ENCODE data around the gene MMP11. TPM values are rescaled to one million over a fixed set of nuclear protein-coding genes. Genes with fewer than 3 reads are reported as not detected.

The MMP11 gene
- total RNA-seq, 4 donors from 2014 or later, result 4.5 to 7.3 (median 5.6) TPM

DNA sequence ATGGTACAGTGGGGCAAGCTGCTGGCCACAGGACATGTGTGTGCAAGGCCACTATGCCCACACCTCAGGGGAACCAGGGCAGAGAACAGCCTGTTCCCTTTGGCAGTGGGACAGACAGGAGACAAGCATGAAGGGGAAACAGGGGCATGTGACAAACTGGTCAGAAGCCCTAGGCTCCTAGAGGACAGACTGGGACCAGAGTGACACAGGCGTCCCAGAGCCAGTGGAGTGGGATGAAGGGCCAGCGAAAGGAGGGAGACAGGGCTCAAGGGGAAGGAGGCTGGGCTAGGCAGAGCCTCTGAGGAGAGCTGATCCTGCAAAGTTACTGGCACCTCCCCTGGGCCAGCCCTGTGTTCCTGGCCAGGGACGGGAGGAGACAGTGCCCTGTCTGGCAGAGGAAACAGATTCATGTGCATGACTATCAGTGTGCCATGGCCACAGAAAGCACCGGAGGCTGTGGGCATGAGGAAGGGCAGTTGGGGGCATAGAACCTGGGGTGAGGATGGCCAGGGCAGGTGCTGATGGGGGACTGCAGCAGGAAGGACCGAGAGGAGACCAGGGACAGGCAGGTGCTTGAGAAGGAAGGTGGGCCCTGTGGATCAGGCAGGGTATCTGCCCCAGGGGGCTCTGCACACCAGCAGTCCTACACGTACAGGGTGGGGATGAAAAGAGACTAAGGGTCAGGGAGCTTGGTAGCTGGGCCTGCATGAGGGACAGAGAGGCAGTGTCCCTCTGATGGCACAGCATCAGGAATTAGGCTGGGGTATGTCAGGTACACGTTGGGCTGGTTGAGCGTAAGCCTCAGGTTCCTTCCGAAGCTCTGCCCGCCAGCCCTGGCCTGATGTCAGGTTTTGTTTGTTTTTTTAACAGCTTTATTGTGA, 56.4 kb downstream of the MMP11 start:
- no peak for TF ChIP-seq POLR2A (IDR thresholded peaks at IDR 0.05)
- TF ChIP-seq, protein P1, sequence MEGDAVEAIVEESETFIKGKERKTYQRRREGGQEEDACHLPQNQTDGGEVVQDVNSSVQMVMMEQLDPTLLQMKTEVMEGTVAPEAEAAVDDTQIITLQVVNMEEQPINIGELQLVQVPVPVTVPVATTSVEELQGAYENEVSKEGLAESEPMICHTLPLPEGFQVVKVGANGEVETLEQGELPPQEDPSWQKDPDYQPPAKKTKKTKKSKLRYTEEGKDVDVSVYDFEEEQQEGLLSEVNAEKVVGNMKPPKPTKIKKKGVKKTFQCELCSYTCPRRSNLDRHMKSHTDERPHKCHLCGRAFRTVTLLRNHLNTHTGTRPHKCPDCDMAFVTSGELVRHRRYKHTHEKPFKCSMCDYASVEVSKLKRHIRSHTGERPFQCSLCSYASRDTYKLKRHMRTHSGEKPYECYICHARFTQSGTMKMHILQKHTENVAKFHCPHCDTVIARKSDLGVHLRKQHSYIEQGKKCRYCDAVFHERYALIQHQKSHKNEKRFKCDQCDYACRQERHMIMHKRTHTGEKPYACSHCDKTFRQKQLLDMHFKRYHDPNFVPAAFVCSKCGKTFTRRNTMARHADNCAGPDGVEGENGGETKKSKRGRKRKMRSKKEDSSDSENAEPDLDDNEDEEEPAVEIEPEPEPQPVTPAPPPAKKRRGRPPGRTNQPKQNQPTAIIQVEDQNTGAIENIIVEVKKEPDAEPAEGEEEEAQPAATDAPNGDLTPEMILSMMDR (IDR thresholded peaks at IDR 0.05), result no peak
- TF ChIP-seq EP300 (IDR thresholded peaks at IDR 0.05), result no peak
- WGBS, 2 donors, result 89 to 96% methylated on average over 10 of the region's 10 CpGs
- DNase-seq (ENCODE audit: low spot score in 2 of 2), result no peak

DNA sequence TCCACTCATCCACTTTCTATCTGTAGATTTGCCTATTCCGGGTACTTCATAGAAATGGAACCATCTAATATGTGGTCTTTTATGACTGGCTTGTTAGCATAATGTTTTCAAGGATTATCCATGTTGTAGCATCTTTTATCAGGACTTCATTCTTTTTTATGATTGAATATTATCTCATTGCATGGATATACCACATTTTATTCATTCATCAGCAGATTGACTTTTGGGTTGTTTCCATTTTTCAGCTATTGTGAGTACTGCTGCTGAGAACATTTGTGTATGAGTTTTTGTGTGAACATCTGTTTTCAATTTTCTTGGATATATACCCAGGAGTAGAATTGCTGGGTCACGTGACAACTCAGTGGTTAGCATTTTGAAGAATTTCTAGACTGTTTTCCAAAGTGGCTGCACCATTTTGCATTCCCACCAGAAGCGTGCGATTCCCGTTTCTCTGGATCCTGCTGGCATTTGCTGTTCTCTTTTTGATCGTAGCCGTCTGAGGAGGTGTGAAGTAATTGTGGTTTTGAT, 57.3 kb downstream of the MMP11 start:
- Histone ChIP-seq H3K9me3 (peaks cover 0 to 4% (median 0%) of the 10 kb centered on the region in 4 donors), H3K27me3 (no peaks in the 10 kb centered on the region), H3K36me3 (peaks cover 0 to 96% (median 12%) of the 10 kb centered on the region in 3 donors), H3K27ac (no peak overlapping the region), H3K4me1 (peaks cover 0 to 33% (median 0%) of the 10 kb centered on the region in 4 donors), H3K4me3 (no peak overlapping the region)
- DNase-seq (ENCODE audit: low spot score in 2 of 2), result no peak
- WGBS, 2 donors, result 66 to 68% methylated on average over 7 of the region's 7 CpGs
- TF ChIP-seq POLR2A (IDR thresholded peaks at IDR 0.05) (no peak), EP300 (IDR thresholded peaks at IDR 0.05) (no peak)
- TF ChIP-seq, protein P1 (IDR thresholded peaks at IDR 0.05), result no peak

More for the DNA sequence above, 56.4 kb downstream of the MMP11 start:
- Histone ChIP-seq H3K4me3 (no peak overlapping the region), H3K27me3 (no peaks in the 10 kb centered on the region), H3K4me1 (peaks cover 0 to 24% (median 0%) of the 10 kb centered on the region in 4 donors), H3K9me3 (peaks cover 0 to 4% (median 0%) of the 10 kb centered on the region in 4 donors), H3K27ac (peak overlapping the region in 1 of 4 donors; percentile 5), H3K36me3 (peaks cover 0 to 96% (median 17%) of the 10 kb centered on the region in 3 donors)

DNA sequence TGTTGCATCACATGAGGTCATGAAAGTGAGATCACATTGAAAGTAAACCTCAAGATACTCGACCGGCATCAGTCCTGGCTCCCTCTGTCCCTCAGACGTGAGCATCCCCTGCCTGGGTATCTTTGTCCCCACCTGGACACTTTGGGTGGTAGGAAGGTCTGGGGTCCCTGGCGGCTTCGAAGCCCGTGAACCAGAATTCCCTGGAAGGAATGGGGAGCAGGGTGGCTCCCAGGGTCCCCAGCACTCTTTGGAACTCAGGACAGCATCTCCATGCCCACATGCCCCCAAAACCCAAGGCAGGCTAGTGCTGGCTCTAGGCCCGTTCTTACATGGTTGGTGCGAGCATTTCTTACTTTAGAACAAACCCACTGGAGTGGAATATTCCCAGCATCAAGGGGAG, 58.6 kb downstream of the MMP11 start:
- Histone ChIP-seq H3K4me3 (no peak overlapping the region), H3K27ac (no peak overlapping the region), H3K36me3 (peaks cover 0 to 96% (median 12%) of the 10 kb centered on the region in 3 donors), H3K27me3 (no peaks in the 10 kb centered on the region), H3K9me3 (peaks cover 0 to 4% (median 0%) of the 10 kb centered on the region in 4 donors), H3K4me1 (peaks cover 0 to 46% (median 4%) of the 10 kb centered on the region in 4 donors)
- 94 to 96% methylated on average over 8 of the region's 8 CpGs for WGBS, 2 donors
- TF ChIP-seq, protein P1 (IDR thresholded peaks at IDR 0.05), result no peak
- TF ChIP-seq EP300 (IDR thresholded peaks at IDR 0.05), result no peak
- TF ChIP-seq POLR2A (IDR thresholded peaks at IDR 0.05), result no peak
- DNase-seq (ENCODE audit: low spot score in 2 of 2), result no peak

DNA sequence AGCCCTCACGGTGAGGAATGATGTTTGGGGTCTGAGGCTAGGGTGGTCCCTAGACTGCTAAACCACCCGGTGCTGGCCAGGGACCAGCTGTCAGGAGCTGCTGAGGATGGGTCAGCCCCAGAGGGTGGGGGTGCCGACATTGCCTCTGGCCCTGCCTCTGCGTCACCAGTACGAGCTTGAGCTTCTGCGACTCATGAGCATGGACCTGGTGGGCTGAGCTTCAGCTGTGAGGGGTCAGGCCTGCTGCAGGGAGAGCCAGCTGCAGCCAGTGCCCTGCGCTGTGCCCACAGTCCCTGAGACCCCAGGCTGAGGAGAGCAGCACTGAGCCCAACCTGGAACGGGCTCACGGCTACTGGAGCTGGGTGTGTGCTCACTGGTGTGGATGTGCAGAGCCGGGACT, 59.1 kb downstream of the MMP11 start:
- no peaks in the 10 kb centered on the region for H3K27me3 ChIP-seq

More for the DNA sequence above, 59.1 kb downstream of the MMP11 start:
- Histone ChIP-seq H3K4me1 (peaks cover 0 to 50% (median 5%) of the 10 kb centered on the region in 4 donors), H3K27ac (no peak overlapping the region), H3K36me3 (peaks cover 0 to 96% (median 8%) of the 10 kb centered on the region in 3 donors), H3K4me3 (no peak overlapping the region), H3K9me3 (peaks cover 0 to 4% (median 0%) of the 10 kb centered on the region in 4 donors)
- 84 to 87% methylated on average over 6 to 7 of the region's 10 CpGs for WGBS, 2 donors
- TF ChIP-seq EP300 (IDR thresholded peaks at IDR 0.05), result no peak
- TF ChIP-seq, protein P1 (IDR thresholded peaks at IDR 0.05), result no peak
- no peak for TF ChIP-seq POLR2A (IDR thresholded peaks at IDR 0.05)
- DNase-seq (ENCODE audit: low spot score in 2 of 2), result no peak
